Breast epithelium (tissue), 3 donors: Measurements from ENCODE around the gene TGFBRAP1.

Source experiments
- POLR2A ChIP-seq: fragments of 450-650 bp; IDR thresholded peaks from one replicate; pipeline ENCODE4 v1.6.1; 2016; ENCODE audit warnings: antibody characterized with exemption, mild to moderate bottlenecking, moderate library complexity
- TF ChIP-seq, protein P1 (sequence below), 3 donors: fragments of 450-650 bp; IDR thresholded peaks; one replicate each; pipeline ENCODE4 v1.5.1; 2016 to 2017; ENCODE audit warnings: antibody characterized with exemption in 3 of 3, mild to moderate bottlenecking in 3 of 3, moderate library complexity in 3 of 3

DNA sequence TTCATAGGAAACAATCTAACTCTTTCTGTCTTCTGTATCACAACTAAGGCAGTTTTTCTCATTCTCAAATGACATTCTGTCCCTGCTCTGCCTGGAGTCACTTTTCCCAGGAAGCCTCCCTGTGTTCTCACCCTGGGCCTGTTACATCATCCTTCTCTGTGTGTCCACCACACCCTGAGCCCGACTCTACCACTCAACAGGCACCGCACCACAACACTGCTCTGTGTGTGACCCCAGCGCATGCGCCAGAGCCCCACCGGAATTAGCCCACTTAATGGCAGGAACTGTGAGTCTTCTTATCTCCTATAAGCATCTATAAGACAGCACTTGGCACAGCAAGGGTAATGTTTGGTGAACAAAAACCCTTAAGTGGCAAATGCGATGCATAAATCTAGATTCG, 32.3 kb downstream of the TGFBRAP1 start:
- TF ChIP-seq POLR2A = no peak
- TF ChIP-seq, protein P1, sequence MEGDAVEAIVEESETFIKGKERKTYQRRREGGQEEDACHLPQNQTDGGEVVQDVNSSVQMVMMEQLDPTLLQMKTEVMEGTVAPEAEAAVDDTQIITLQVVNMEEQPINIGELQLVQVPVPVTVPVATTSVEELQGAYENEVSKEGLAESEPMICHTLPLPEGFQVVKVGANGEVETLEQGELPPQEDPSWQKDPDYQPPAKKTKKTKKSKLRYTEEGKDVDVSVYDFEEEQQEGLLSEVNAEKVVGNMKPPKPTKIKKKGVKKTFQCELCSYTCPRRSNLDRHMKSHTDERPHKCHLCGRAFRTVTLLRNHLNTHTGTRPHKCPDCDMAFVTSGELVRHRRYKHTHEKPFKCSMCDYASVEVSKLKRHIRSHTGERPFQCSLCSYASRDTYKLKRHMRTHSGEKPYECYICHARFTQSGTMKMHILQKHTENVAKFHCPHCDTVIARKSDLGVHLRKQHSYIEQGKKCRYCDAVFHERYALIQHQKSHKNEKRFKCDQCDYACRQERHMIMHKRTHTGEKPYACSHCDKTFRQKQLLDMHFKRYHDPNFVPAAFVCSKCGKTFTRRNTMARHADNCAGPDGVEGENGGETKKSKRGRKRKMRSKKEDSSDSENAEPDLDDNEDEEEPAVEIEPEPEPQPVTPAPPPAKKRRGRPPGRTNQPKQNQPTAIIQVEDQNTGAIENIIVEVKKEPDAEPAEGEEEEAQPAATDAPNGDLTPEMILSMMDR (IDR thresholded peaks at IDR 0.05) = no peak
